T-helper 2 cell treated with Interferon-gamma antibody and Interleukin-4, amounts not matched to agents 5 μg/mL and 100 μg/mL, for 36 hours (primary cell): ENCODE measurements around the gene PHRF1.
"Not testable (repeated sequence)": the region's sequence is repeated elsewhere in the genome, so short reads cannot be mapped to it uniquely, and the experiment has no call there.

Experiments used
- DNase-seq: peaks from one replicate; pipeline ENCODE4 v3.0.0; 2021; ENCODE audit warnings: low spot score
- H3K27ac Mint-ChIP-seq: one replicate; pipeline ENCODE4 v1.8.0; 2021; ENCODE audit warnings: mild to moderate bottlenecking, mixed read lengths
- H3K27me3 Mint-ChIP-seq: one replicate; pipeline ENCODE4 v1.8.0; 2021; ENCODE audit warnings: low read depth, mixed read lengths
- H3K36me3 Mint-ChIP-seq: one replicate; pipeline ENCODE4 v1.8.0; 2021; ENCODE audit warnings: low read depth, mixed read lengths
- H3K4me1 Mint-ChIP-seq: one replicate; pipeline ENCODE4 v1.8.0; 2021; ENCODE audit warnings: low read depth, mixed read lengths
- H3K4me3 Mint-ChIP-seq: one replicate; pipeline ENCODE4 v1.8.0; 2022; ENCODE audit warnings: mild to moderate bottlenecking, moderate library complexity, mixed read lengths
- H3K9me3 Mint-ChIP-seq: one replicate; pipeline ENCODE4 v1.8.0; 2021; ENCODE audit warnings: mixed read lengths

Gene PHRF1

GRCh38 chr11:654444-654843 is 78.2 kb downstream of the PHRF1 start:
- not testable (repeated sequence) for H3K27me3 Mint-ChIP-seq, DNase-seq, H3K9me3 Mint-ChIP-seq, H3K27ac Mint-ChIP-seq, H3K36me3 Mint-ChIP-seq, H3K4me1 Mint-ChIP-seq, H3K4me3 Mint-ChIP-seq

- H3K27ac Mint-ChIP-seq = no peak overlapping the region
- no peaks in the 10 kb centered on the region for H3K27me3 Mint-ChIP-seq
- no peaks in the 10 kb centered on the region for H3K4me1 Mint-ChIP-seq
- H3K4me3 Mint-ChIP-seq = no peak overlapping the region
- H3K36me3 Mint-ChIP-seq = peaks cover 7% of the 10 kb centered on the region
- no peak for DNase-seq
- no peaks in the 10 kb centered on the region for H3K9me3 Mint-ChIP-seq
Measured at GRCh38 chr11:655036-655726, 78.9 kb downstream of the PHRF1 start.

GRCh38 chr11:656426-656825 is 80.2 kb downstream of the PHRF1 start:
- H3K27ac Mint-ChIP-seq = no peak overlapping the region
- H3K27me3 Mint-ChIP-seq = no peaks in the 10 kb centered on the region
- no peaks in the 10 kb centered on the region for H3K9me3 Mint-ChIP-seq
- no peak for DNase-seq
- peaks cover 5% of the 10 kb centered on the region for H3K36me3 Mint-ChIP-seq
- H3K4me3 Mint-ChIP-seq = no peak overlapping the region
- no peaks in the 10 kb centered on the region for H3K4me1 Mint-ChIP-seq

- DNase-seq = no peak
- no peak overlapping the region for H3K27ac Mint-ChIP-seq
- no peak overlapping the region for H3K4me3 Mint-ChIP-seq
- no peaks in the 10 kb centered on the region for H3K9me3 Mint-ChIP-seq
- no peaks in the 10 kb centered on the region for H3K4me1 Mint-ChIP-seq
- H3K36me3 Mint-ChIP-seq = peaks cover 4% of the 10 kb centered on the region
- no peaks in the 10 kb centered on the region for H3K27me3 Mint-ChIP-seq
Measured at GRCh38 chr11:656866-657265, 80.6 kb downstream of the PHRF1 start.

DNA sequence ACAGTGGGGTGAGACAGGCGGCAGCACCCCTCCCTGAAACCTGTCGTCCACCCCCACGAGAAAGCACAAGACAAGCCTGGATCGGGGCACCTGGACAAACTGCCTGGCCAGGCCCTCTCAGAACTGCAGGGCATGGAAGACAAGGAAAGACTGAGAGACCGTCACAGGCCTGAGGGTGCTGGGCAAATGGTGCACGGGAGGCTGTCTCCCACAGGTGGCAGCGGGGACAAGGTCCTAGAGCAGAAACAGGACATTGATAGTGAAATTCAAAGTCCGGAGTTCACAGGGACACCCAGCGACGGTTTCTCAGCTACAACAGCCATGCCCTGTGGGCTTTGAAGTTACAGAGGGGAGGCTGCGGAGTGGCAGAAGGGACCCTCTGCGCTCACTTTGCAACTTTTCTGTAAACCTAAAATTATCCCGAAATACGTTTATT is 81.4 kb downstream of the PHRF1 start:
- Mint-ChIP-seq H3K4me3 (no peak overlapping the region), H3K36me3 (peaks cover 8% of the 10 kb centered on the region), H3K27ac (no peak overlapping the region), H3K27me3 (no peaks in the 10 kb centered on the region), H3K4me1 (no peaks in the 10 kb centered on the region), H3K9me3 (no peaks in the 10 kb centered on the region)
- no peak for DNase-seq

GRCh38 chr11:659532-660085 is 83.3 kb downstream of the PHRF1 start:
- Mint-ChIP-seq H3K4me3 (no peak overlapping the region), H3K36me3 (peaks cover 11% of the 10 kb centered on the region), H3K9me3 (no peaks in the 10 kb centered on the region), H3K4me1 (no peaks in the 10 kb centered on the region), H3K27me3 (no peaks in the 10 kb centered on the region), H3K27ac (no peak overlapping the region)
- DNase-seq = no peak

GRCh38 chr11:660281-660680 is 84.0 kb downstream of the PHRF1 start:
- Mint-ChIP-seq H3K4me1 (no peaks in the 10 kb centered on the region), H3K36me3 (peaks cover 11% of the 10 kb centered on the region), H3K27me3 (no peaks in the 10 kb centered on the region), H3K27ac (no peak overlapping the region), H3K4me3 (no peak overlapping the region), H3K9me3 (no peaks in the 10 kb centered on the region)
- DNase-seq = no peak

- no peaks in the 10 kb centered on the region for H3K27me3 Mint-ChIP-seq
- H3K9me3 Mint-ChIP-seq = no peaks in the 10 kb centered on the region
- DNase-seq = no peak
- H3K4me3 Mint-ChIP-seq = no peak overlapping the region
- no peak overlapping the region for H3K27ac Mint-ChIP-seq
- peaks cover 11% of the 10 kb centered on the region for H3K36me3 Mint-ChIP-seq
- no peaks in the 10 kb centered on the region for H3K4me1 Mint-ChIP-seq
Measured at GRCh38 chr11:660681-661444, 84.6 kb downstream of the PHRF1 start.
